OCI-LY1 (cell line): ENCODE results near the gene PLEKHA6.

ENCODE experiments used
- H2AFZ ChIP-seq: fragments of 200-600 bp; sonication (generic), shearing (Covaris generic); 2 replicates; pipeline ENCODE4 v1.6.0; 2014; ENCODE audit warnings: antibody characterized with exemption, mild to moderate bottlenecking, low read length
- H3F3A ChIP-seq: fragments of 200-600 bp; sonication (generic), shearing (Covaris generic); 2 replicates; pipeline ENCODE4 v1.6.0; 2014; ENCODE audit warnings: mild to moderate bottlenecking, antibody characterized with exemption, low read length, moderate library complexity; ENCODE audit not compliant: insufficient read depth
- H3K27ac ChIP-seq: fragments of 200-600 bp; sonication (generic); 2 replicates; pipeline ENCODE4 v1.5.1; 2014; ENCODE audit warnings: low read length, mixed run types, mild to moderate bottlenecking, low read depth; ENCODE audit not compliant: poor library complexity, severe bottlenecking
- H3K27me3 ChIP-seq: fragments of 200-600 bp; sonication (generic); 2 replicates; pipeline ENCODE4 v1.6.0; 2014; ENCODE audit warnings: antibody characterized with exemption, mild to moderate bottlenecking, low read length, moderate library complexity; ENCODE audit not compliant: insufficient read depth
- H3K36me3 ChIP-seq: fragments of 200-600 bp; sonication (generic); 2 replicates; pipeline ENCODE4 v1.6.1; 2014; ENCODE audit warnings: mild to moderate bottlenecking, antibody characterized with exemption, low read length, moderate library complexity, mixed read lengths; ENCODE audit not compliant: insufficient read depth
- H3K4me1 ChIP-seq: fragments of 200-600 bp; sonication (generic); 2 replicates; pipeline ENCODE4 v1.5.1; 2014; ENCODE audit warnings: mild to moderate bottlenecking, low read length, moderate library complexity; ENCODE audit not compliant: insufficient read depth, severe bottlenecking
- H3K4me2 ChIP-seq: fragments of 200-600 bp; sonication (generic), shearing (Covaris generic); 2 replicates; pipeline ENCODE4 v1.6.1; 2014; ENCODE audit warnings: low read length
- H3K4me3 ChIP-seq: fragments of 200-600 bp; sonication (generic); 2 replicates; pipeline ENCODE4 v1.5.1; 2014; ENCODE audit warnings: low read length, low read depth, mild to moderate bottlenecking, mixed read lengths; ENCODE audit not compliant: poor library complexity, severe bottlenecking
- H3K79me2 ChIP-seq: fragments of 200-600 bp; shearing (Covaris generic); 2 replicates; pipeline ENCODE4 v1.6.1; 2016; ENCODE audit warnings: mixed run types, low read length, mixed read lengths; ENCODE audit not compliant: insufficient read depth
- H3K9ac ChIP-seq: fragments of 200-600 bp; sonication (generic), shearing (Covaris generic); 2 replicates; pipeline ENCODE4 v1.6.1; 2014; ENCODE audit warnings: mild to moderate bottlenecking, low read length, mixed read lengths
- H3K9me2 ChIP-seq: fragments of 200-600 bp; sonication (generic), shearing (Covaris generic); 2 replicates; pipeline ENCODE4 v1.6.1; 2014; ENCODE audit warnings: low read depth, mild to moderate bottlenecking, low read length, mixed read lengths
- H3K9me3 ChIP-seq: fragments of 200-600 bp; shearing (Covaris generic); 2 replicates; pipeline ENCODE4 v1.6.1; 2014; ENCODE audit warnings: low read length, mixed read lengths
- H4K20me1 ChIP-seq: fragments of 200-600 bp; sonication (generic), shearing (Covaris generic); 2 replicates; pipeline ENCODE4 v1.6.0; 2016; ENCODE audit warnings: mild to moderate bottlenecking, low read length; ENCODE audit not compliant: insufficient read depth
- CTCF ChIP-seq: fragments of 200-600 bp; sonication (generic), shearing (Covaris generic); IDR thresholded peaks from 2 replicates; pipeline ENCODE4 v1.5.1; 2017; ENCODE audit warnings: mild to moderate bottlenecking, antibody characterized with exemption, low read length, moderate library complexity, mixed read lengths
- EZH2 ChIP-seq: fragments of 200-600 bp; sonication (generic), shearing (Covaris generic); IDR thresholded peaks from 2 replicates; pipeline ENCODE4 v1.8.0; 2017; ENCODE audit warnings: borderline replicate concordance, mixed run types, mild to moderate bottlenecking, antibody characterized with exemption, low read length, moderate library complexity, mixed read lengths

Gene PLEKHA6

GRCh38 chr1:204359474-204360255 is at the start of gene PLEKHA6:
PLEKHA6 (minus strand) TSS chr1:204359929; CDS start chr1:204273727, 86,202 bp downstream.
- no peak within 1 kb of the TSS for H3K27ac ChIP-seq
- H3K27me3 ChIP-seq: peaks cover 5% of the 10 kb centered on the region; the same call in 1 of the 2 replicates
- H3K9ac ChIP-seq: no peak within 1 kb of the TSS
- H2AFZ ChIP-seq: no peak within 1 kb of the TSS
- peaks cover 7% of the 10 kb centered on the region for H3K4me1 ChIP-seq
- no peaks in the 10 kb centered on the region for H4K20me1 ChIP-seq
- H3K4me3 ChIP-seq: no peak within 1 kb of the TSS
- no peaks in the 10 kb centered on the region for H3K79me2 ChIP-seq
- TF ChIP-seq CTCF: no peak
- TF ChIP-seq EZH2: no peak
- no peak within 1 kb of the TSS for H3K4me2 ChIP-seq
- H3K36me3 ChIP-seq: no peaks in the 10 kb centered on the region
- H3K9me3 ChIP-seq: no peaks in the 10 kb centered on the region
- H3F3A ChIP-seq: no peaks in the 10 kb centered on the region
- no peaks in the 10 kb centered on the region for H3K9me2 ChIP-seq

GRCh38 chr1:204409123-204409522 is 49.4 kb upstream of the PLEKHA6 start:
- 0 out of 2 replicates have a peak, but pooled peaks cover 10% of the 10 kb centered on the region for H4K20me1 ChIP-seq
- no peak overlapping the region for H3K27ac ChIP-seq
- H3K9ac ChIP-seq: peak overlapping the region; percentile 95
- H3K27me3 ChIP-seq: no peaks in the 10 kb centered on the region
- peak overlapping the region; percentile 94 for H3K4me2 ChIP-seq
- H3K9me3 ChIP-seq: no peaks in the 10 kb centered on the region
- H3K4me3 ChIP-seq: peak overlapping the region; percentile 91
- H3K9me2 ChIP-seq: no peaks in the 10 kb centered on the region
- peaks cover 74% of the 10 kb centered on the region for H3K79me2 ChIP-seq
- no peak overlapping the region for H2AFZ ChIP-seq
- H3F3A ChIP-seq: peaks cover 4% of the 10 kb centered on the region; the same call in 1 of the 2 replicates
- no peak for TF ChIP-seq EZH2
- no peak for TF ChIP-seq CTCF
- peaks cover 67% of the 10 kb centered on the region for H3K36me3 ChIP-seq
- peaks cover 44% of the 10 kb centered on the region for H3K4me1 ChIP-seq

GRCh38 chr1:204408602-204409001 is 48.9 kb upstream of the PLEKHA6 start:
- Histone ChIP-seq H3K4me1 (peaks cover 39% of the 10 kb centered on the region), H3K9me2 (no peaks in the 10 kb centered on the region), H3K36me3 (peaks cover 72% of the 10 kb centered on the region), H3K27me3 (no peaks in the 10 kb centered on the region), H3K79me2 (peaks cover 79% of the 10 kb centered on the region), H2AFZ (no peak overlapping the region), H3K4me2 (peak overlapping the region; percentile 94), H4K20me1 (0 out of 2 replicates have a peak, but pooled peaks cover 10% of the 10 kb centered on the region), H3K9ac (peak overlapping the region; percentile 95), H3K9me3 (no peaks in the 10 kb centered on the region), H3K4me3 (peak overlapping the region; percentile 91), H3F3A (peaks cover 4% of the 10 kb centered on the region; the same call in 1 of the 2 replicates), H3K27ac (no peak overlapping the region)
- TF ChIP-seq CTCF (no peak), EZH2 (no peak)
